Stimulated activated CD4-positive, alpha-beta T cell treated with anti-CD3 and anti-CD28 coated beads, Interleukin-1b, Interleukin-23, amount 100 ng/mL, for 24 hours (primary cell): ENCODE measurements around the gene SF3A1.

Experiments
- DNase-seq, 4 experiments: peaks; one replicate each; pipeline ENCODE4 v3.0.0-alpha.2; 2020; ENCODE audit warnings: low read depth in 4 of 4, low spot score in 1 of 4

The SF3A1 gene

DNA sequence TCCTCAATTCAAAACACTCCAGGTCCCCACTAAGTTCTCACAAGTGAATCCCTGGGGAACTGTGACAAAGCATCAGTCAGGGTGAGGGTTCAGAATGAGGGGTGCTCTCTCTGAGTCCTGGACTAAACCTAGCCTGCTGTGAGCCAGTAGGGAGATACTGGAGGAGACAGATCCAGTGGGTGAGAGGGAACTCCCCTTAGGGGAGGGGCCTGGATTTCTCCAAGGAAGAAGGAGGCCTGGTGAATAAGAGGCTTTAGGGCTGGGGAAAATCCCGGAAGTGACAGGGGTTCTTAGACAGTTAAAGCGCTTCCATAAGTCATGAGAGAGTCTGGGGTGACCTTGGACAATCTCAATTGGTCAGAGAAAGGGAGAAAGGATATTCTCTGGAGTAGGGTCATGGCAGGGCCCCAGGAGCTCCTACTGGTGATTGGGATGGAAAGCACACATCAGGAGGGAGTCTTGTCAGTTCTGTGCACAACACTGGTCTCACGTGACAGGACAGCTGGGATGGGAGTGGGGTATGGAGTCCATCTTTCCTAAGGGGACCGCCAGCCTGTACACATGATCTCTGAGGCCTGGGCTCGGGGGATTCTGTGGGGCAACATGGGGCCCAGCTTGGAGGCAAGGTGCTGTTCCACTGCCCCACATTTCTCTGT, 31.5 kb downstream of the SF3A1 start:
- no peak for DNase-seq

DNA sequence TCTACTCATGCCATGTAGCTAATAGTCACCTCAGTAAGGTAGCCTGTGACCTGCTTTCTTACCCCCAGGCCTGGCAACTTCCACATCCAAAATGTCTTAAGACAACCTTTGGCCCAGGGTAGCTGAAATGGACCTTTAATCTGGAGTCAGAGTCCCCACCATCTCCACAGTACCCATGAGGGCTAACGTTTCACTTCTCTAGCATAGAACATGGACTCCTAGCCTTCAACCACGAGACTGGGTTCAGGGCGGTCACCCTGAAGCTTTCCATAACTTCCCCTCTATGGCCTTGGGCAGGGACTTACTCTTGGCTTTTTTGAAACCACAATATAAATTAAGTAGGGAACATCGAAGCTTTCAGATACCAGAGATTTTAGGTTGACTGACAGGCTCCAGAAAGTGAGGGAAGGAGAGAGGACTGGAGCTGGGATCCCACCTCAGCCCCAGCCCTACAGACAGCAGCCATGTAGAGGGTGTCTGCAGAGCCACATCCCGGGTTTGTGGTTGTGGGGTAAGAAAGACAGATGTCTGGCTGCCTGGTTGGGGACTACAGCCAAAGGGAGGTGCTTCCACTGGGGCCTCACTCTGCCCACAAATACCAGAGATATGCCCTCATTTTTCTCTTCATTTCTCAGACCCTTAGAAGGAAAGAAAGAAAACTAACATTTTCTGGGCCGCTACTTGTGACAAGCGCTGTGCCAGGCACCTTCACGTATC, 32.5 kb downstream of the SF3A1 start:
- DNase-seq: no peak

DNA sequence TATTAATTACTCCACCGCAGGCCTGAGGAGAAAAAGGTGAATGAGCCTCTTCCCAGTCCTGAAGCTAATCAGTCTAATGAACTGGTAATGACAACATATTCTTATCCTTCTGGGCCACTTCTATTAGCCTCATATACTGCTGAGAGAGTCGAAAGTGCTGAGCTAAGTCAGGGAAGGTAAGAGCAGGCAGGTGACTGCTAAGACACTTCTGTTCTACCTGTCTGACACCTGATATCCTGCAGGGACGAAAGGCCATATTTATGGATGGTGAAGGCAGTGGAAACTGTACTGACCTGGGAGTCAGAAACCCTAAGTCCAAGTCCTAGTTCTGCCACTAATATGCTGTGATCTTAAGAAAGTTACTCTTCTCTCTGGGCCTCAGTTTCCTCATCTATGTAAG, 33.4 kb downstream of the SF3A1 start:
- no peak for DNase-seq

DNA sequence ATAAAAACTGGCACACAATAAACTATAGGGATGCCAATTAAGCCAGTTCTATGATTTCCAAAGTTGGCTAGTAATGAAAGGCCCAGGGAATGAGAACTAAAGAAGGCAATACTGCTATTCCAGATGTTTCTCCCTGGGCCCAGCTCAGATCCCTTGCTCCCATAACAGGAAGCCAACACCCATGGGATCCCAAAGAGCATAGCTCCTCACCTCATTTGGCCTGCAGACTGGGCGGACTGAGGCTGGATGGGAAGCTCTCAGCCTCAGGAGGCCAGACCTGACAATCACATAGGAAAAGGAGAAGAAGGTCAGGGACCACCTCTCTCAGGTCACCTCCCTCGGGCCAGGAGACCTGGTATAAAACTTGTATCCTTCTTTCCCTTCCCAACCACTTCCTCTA, 35.2 kb downstream of the SF3A1 start:
- no peak for DNase-seq

DNA sequence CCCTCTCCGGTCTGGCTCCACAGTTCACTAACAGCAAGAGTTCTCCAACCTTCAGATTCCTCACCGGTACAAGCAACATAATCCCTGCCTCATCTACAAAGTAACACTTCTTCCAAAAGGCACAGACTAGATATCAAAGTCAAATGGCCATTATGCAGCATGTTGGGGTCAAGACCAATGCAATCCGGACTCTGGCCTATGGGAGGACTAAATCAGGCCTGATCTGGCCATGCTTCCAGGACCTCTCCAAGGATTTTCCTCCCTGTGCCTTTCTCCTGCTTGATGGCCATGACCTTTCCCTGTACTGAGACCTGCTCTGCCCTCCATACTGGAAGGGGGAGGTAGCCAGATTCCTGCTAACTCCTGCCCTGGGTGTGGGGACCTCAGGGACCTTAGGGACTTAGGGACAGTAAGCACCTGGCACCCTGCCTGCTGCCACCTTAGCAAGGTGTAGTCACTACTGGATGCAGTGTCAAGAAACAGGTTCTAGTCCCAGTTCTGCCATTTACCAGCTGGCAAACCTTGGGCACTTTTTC, 36.6 kb downstream of the SF3A1 start:
- DNase-seq: no peak

DNA sequence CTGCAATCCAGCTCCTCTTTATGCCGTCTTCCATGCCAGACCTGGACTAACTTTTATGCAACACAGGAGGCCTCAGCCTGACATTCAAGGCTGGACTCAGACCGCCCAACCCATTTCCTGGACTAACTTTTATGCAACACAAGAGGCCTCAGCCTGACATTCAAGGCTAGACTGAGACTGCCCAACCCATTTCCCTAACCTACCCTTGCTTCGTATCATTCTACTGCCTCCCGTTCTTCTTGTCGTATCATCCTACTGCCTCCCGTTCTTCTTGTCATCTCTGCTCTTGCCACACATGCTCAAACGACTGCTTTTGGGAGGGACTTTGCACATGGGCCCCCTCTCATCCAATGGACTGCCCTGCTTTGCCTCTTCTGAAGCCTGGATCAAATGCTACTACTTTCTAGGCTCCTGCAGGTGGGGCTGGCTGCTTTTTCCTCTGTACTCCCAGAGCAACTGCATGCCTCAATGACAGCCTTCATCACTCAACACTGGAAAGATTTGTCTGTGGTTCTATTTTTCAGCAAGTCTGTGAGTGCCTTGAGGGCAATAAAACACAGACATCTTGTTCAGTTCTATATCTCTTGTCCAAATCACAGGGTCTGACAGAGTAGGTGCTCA, 37.8 kb downstream of the SF3A1 start:
- DNase-seq: no peak

DNA sequence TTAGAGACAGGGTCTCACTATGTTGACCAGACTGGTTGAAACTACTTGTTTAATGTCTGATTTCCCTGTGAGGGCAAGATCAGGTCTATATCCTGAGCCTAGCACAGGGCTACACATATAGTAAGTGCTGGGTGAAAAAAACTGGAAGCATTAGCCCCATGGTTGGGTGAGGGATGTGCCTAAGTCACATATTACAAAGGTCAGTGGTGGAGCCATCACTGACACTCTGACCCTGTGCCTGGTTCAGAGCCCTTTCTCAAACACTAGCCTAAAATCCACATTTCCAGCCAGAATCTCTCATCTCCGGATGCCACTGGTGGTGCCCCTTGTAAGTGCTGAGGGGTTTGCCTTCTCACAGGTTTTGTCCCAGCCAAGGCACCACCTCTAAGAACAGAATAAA, 38.9 kb downstream of the SF3A1 start:
- DNase-seq: no peak

DNA sequence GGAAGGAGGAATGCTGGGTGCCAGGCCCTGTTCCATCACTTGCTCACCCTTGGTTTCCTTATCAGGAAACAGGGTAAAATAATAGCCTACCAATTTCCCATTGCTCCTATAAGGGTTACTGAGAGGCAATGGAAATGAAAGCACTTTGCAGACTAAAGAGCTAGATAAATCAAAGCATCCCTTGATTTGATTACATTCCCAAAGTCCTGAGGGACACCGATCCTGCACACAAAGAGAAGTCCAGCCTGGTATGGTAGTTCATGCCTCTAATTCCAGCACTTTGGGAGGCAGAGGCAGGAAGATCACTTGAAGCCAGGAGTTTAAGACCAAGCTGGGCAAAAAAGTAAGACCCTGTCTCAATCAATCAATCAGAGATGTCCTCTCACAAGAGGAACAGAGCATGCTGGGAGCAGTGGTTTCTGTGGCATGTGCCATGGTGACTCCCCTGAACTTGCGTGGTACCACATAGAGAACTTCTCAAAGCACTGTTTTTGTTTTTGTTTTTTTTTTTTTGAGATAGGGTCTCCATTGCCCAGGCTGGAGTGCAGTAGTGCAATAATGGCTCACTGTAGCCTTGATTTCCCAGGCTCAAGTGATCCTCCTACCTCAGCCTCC, 40.6 kb downstream of the SF3A1 start:
- no peak for DNase-seq

DNA sequence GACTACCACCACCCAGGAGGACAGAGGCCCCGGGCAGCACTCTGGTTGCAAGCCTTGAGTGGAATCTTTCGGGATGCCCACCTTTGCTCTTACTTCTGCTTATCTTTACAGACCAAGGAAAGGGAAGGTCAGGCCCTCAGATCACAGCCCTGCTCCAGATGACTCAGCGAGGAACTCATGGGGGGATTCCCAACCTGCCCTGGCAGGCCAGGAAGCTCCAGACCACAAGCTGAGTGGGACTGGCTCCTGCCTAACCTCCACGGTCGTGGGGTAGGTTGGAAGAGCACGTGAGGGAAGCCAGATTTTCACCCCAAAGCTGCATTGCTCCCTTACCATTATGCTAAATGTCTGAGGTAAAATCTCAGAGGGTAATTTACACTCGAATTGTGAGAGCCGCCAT, 41.8 kb downstream of the SF3A1 start:
- no peak for DNase-seq

DNA sequence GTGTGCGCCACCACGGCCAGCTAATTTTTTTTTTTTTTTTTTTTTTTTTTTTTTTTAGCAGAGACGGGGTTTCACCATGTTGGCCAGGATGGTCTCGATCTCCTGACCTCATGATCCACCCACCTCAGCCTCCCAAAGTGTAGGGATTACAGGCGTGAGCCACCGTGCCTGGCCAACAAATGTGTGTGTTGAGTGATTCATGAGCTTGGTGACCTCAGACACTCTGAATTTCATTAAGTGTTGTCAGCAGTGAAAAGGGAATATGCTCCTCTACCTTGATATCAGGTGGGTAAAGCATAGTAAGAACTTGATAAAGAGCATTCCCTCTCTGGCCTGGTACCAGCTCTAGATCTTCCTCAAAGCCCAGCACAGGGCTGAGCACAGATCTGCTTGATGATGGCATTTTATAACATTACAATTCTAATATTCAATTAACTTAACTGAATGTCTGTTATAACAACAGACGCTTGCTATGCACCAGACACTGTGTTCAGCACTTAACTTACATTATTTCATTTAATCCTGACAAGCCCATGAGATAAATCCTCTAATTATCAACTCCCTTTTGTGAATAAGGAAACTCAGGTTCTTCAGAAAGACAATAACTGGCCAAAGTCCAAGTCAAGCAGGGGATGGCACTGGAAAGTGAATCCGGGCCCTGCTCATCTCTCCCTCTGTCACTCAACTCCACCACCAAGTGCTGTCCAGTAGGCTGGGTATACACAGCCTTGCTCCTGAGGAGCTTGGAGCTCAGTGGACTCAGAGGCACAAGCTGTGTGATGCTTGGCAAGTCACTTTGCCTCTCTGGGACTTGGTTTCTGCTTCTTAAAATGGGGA, 42.9 kb downstream of the SF3A1 start:
- no peak for DNase-seq

DNA sequence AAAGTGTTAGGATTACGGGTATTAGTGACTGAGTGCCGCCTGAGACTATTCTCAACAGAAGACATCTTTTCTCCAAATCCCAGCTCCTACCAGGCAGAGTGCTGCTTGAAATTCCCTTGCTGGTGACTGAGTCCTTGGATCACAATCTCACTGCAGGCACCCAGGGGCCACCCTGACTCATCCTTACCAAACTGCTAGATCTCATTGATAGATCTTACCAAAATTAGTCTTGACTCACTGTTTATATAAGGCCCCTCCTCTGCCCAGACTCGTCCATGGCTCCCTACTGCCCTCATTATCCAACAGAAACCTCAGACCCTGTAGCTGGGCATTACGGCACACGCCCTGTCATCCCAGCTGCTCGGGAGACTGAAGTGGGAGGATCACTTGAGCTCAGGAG, 44.6 kb downstream of the SF3A1 start:
- no peak for DNase-seq

DNA sequence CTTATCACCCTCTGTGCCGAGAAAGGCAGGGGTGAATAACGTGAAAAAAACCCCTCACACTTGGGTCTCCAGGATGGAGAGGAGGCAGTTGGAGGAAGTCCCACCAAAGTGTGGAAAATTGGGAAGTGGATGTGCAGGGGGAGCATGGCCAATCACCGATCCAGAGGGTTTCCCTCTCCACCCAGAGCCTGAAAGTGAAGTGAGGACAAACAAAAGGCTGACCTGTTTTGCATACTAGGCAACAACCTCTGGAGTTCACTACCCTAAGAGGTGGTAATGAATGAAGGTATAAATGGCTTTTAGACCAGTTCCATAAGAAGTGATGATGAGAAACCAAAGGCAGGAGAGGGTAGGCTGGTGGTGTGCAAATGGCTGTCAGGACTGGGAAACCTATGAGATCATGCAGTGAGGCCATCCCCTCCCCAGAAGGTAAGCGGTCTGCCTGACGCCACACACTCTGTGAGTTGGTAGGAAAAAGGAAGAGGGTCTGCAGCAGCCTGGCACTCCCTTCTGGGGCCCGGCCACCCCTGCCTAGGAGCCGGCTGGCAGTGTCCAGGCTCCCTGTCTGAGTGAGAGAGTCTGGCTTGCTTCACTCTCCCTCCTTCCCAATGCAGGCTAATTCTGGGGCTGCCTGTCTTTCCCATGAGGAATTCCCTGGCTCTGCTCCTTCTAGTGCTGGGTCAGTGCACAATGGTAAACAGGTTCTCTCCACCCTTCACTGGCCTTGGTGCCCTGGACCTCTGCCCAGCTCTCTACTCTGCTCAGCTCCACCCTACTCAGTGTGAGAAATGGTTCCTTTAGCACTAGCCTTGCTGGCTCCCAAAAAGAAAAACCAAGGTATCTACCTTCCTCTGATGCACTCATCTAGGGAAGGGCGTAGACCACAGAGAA, 45.6 kb downstream of the SF3A1 start:
- DNase-seq: no peak

DNA sequence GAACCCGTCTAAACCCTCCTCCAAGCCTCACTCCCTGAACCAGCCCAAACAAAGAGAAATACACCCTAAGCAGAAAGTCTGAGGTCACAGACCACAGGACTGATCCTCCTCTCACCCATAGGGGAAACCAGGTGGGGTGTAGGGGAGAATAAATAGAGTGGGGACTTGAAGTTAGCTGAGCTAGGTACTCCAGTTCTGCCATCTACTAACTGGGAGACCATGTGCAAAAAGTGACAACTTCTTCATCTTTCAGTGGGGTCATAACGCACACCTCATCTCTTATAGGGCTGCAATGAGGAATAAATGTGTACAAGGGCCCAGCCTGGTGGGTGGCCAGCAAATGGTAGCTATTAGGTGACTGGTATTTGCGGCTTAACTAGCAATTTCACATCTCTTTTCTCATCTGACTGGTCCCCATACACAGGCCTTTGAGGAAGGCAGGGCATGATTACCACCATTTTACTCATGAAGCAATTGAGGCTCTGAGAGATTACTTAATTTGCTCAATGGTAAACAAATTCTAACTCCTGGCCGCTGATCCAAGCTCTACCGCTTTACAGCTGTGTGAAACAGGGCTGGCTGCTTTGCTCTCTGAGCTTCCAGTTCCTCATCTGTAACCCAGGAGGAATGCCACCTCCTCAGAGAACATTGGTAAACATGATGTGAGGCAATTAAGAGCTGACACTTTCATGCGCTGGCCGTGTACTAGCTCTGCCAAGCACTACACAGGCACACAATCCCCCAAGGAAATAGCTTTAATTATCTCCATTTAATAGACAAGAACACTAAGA, 46.5 kb downstream of the SF3A1 start:
- DNase-seq: no peak

DNA sequence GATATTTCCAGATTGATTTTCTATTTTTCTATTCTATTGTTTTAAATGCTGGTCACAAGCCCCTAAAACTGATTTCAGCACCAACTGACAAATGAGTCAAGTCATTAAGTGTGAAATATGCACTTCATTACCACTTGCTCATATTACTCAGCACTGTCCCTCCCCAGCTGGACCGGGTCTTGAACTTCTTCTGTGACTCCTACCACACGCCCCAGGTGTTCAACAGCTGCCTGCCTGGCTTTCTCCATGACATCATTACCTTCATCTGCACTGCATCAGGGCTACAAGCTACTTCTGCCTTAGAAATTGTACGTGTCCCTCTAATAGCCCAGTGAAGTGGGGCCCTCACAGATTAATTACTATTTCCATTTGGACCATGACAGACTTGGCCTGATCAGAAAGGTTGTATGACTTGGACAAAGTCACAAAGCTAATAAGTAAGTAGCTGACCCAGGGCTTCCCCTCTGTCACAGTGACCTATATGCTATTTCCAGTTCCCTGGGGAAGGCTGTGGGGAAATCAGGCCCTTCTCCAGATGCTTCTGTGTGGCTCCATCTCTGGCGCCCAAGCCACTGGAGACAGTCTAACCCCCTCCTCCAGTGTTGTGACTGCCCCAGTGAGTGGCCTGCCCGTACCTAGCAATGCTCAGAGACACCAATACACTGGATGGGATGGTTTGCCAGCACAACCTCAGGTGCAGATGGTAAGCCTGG, 48.0 kb downstream of the SF3A1 start:
- DNase-seq: no peak

DNA sequence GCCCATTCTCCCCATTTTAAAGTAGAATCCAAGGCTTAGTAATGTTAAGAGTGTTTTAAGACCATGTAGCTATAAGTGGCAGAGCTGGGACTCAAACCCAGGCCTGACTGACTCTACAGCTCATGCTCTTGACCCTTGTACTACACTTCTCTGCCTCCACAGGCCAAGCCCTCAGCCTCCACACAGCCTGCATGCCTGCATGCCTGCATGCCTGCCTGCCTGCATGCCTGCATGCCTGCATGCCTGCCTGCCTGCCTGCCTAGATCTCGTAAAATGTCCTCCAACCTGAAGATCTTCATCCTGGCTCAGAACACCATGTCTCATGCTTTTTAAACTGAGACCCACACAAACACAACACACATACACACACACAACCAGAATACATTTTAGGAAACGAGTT, 48.6 kb downstream of the SF3A1 start:
- no peak for DNase-seq

DNA sequence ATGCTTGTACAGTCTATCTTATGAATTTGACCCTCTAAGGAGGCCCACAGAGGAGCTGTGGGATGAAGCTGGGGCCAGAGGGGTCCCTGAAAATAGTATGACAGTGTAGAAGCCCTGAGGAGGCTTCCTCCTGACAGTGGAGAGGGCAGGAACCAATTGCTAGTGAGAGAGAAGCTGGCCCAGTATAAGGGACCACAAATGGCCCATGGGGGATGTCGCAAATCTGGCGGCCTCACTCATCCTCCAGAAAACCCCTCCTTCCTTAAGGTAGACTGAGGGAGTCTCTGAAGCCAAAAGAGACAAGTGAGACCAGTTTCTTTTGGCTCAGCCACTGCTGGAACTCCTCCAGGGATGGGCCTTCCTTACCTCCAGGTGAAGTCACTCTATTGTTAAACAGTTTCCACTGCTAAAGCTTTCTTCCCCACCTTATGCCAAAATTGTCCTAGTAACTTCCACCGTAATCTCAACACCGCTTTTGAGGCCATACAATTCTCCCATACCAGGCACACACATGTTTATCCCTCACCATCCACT, 49.6 kb downstream of the SF3A1 start:
- DNase-seq: no peak

DNA sequence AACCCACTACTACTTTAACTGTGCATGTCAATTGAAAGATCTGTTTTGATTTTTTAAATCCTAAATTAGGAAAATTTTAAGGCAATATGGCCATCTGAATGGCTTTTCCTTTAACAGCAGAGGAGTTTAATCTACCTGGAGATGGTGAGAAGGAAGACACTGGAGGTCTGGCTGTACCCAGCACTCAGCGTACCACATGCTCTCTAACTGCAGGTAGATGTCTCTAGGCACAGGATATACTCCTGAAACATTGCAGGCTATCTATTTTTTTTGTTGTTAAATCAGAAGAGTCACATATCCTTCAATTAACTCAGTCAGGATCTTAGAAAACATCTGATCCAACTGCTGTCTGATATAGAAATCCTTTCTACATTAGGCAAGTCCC, 50.1 kb downstream of the SF3A1 start:
- DNase-seq: no peak

DNA sequence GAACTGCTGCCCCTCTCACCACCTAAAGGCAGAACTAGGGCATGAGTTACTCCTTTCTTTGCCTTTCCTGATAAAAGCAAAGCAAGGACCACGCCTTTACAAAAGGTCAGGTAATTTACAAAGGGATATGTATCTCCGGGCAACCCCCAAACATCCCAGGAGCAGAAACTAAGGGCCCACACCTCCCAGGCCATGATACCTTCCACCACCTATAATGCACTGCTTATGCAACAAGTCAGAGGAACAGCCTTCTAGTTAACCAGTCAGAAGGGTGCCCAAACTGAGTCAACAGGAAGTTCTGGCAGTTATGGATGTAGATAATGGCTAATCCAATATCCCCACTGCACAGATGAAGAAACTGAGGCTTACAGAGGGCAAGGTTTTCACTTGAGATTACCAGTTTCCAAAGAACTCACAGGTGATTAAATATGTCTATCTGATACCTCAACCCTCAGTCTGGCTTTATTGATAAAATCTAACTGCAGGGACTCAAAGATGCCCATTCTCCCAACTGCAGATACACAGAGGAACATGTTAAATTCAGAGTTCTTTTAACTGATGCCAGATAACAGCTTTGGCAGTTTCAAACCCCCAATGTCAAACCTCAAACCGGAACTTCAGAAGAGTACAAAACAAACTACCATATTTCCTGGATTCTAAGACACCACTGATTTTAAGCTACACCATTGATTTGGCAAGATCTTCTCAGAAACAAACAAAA, 50.6 kb downstream of the SF3A1 start:
- DNase-seq: no peak
